A549 (cell line): Measurements from ENCODE around the gene SDSL.

Experiments used
- CTCF ChIP-seq: fragments of >200 bp; sonication (Bioruptor Twin); formaldehyde crosslinking; IDR thresholded peaks from 3 replicates; pipeline ENCODE4 v1.5.1; 2016
- E2F6 ChIP-seq: IDR thresholded peaks from 2 replicates; pipeline ENCODE4 v1.6.1; 2012; ENCODE audit warnings: low read depth, borderline replicate concordance
- EHF ChIP-seq: fragments of 250-450 bp; sonication (Bioruptor Pico); IDR thresholded peaks from 2 replicates; pipeline ENCODE4 v1.5.0; 2020; ENCODE audit warnings: mild to moderate bottlenecking
- EP300 ChIP-seq, 2 experiments: fragments of >200 bp; sonication (Bioruptor Twin); formaldehyde crosslinking; IDR thresholded peaks; 2 replicates in 1 of 2; 3 replicates in 1 of 2; pipeline ENCODE4 v1.6.1; 2016 to 2017
- JUN ChIP-seq, 2 experiments: fragments of >200 bp; sonication (Bioruptor Twin); formaldehyde crosslinking; IDR thresholded peaks; 2 replicates in 1 of 2; 3 replicates in 1 of 2; pipeline ENCODE4 v1.6.1; 2016 to 2017
- MAZ ChIP-seq: fragments of 150-350 bp; IDR thresholded peaks from 2 replicates; pipeline ENCODE4 v1.6.1; 2014; ENCODE audit warnings: antibody characterized with exemption, low read depth, low read length, borderline replicate concordance
- NFE2L2 ChIP-seq: fragments of 150-350 bp; conservative IDR thresholded peaks from 2 replicates; pipeline ENCODE4 v1.6.1; 2014; ENCODE audit warnings: low read length
- RCOR1 ChIP-seq: fragments of 150-350 bp; IDR thresholded peaks from 2 replicates; pipeline ENCODE4 v1.6.1; 2014; ENCODE audit warnings: antibody characterized with exemption, low read length, low read depth
- SMC3 ChIP-seq: fragments of >200 bp; sonication (Bioruptor Twin); formaldehyde crosslinking; IDR thresholded peaks from 3 replicates; pipeline ENCODE4 v1.6.1; 2018; ENCODE audit warnings: inconsistent platforms
- ZFP36 ChIP-seq: fragments of 450-650 bp; IDR thresholded peaks from 2 replicates; pipeline ENCODE4 v1.6.1; 2014; ENCODE audit warnings: borderline replicate concordance; ENCODE audit not compliant: partially characterized antibody
- ZSCAN20 ChIP-seq: fragments of 250-450 bp; sonication (Bioruptor Pico); IDR thresholded peaks from 2 replicates; pipeline ENCODE4 v1.8.0; 2022; ENCODE audit warnings: mild to moderate bottlenecking, moderate library complexity

- no peak for TF ChIP-seq ZSCAN20 (CRISPR knock-in tag)
- no peak for TF ChIP-seq EP300 (IDR thresholded peaks at IDR 0.05)
- TF ChIP-seq CTCF = no peak
- no peak for TF ChIP-seq NFE2L2
- no peak for TF ChIP-seq SMC3
- TF ChIP-seq RCOR1 = no peak
- no peak for TF ChIP-seq EHF
- no peak for TF ChIP-seq JUN (IDR thresholded peaks at IDR 0.05)
- TF ChIP-seq MAZ = no peak
- no peak for TF ChIP-seq ZFP36
- no peak for TF ChIP-seq E2F6
Observed at GRCh38 chr12:113382206-113382605, 40.0 kb upstream of the SDSL start.
